H1 (cell line): ENCODE data around the gene UBAP1. TPM values are rescaled to one million over a fixed set of nuclear protein-coding genes. Genes with fewer than 3 reads are reported as not detected.

ENCODE experiments used
- CTCF ChIA-PET: fragments of 300-600 bp; sonication (Branson Sonifier 250); formaldehyde crosslinking; loops from one replicate; lab custom pipeline; 2021; ENCODE audit not compliant: partially characterized antibody; lab: Charles Lee
- POLR2A ChIA-PET: fragments of 300-600 bp; sonication (Branson Sonifier 250); formaldehyde crosslinking; loops from one replicate; lab custom pipeline; 2021; ENCODE audit warnings: inconsistent platforms; ENCODE audit not compliant: partially characterized antibody; lab: Charles Lee
- DNase-seq, 2 experiments: peaks; one replicate each; pipeline versions ENCODE4 v3.0.0 to v3.0.0-alpha.2; 2010 to 2022; ENCODE audit warnings: low spot score in 2 of 2, low read depth in 1 of 2, mixed read lengths in 1 of 2
- FAIRE-seq: peaks from 2 replicates; lab custom pipeline; 2011; peaks lifted over from hg19 to GRCh38; lab: Jason Lieb, UNC
- H2AFZ ChIP-seq: 2 replicates; pipeline ENCODE4 v1.8.1; 2012; ENCODE audit warnings: low read length, inconsistent platforms
- H2AK5ac ChIP-seq: 2 replicates; pipeline ENCODE4 v1.6.1; 2013; ENCODE audit warnings: low read depth, low read length
- H2BK120ac ChIP-seq: replicated peaks from 2 replicates; pipeline ENCODE3; 2013; ENCODE audit warnings: low read depth, low read length, inconsistent platforms
- H2BK12ac ChIP-seq: 2 replicates; pipeline ENCODE4 v1.6.1; 2013; ENCODE audit warnings: low read depth, low read length
- H2BK15ac ChIP-seq: 2 replicates; pipeline ENCODE4 v1.6.1; 2013; ENCODE audit warnings: low read length
- H2BK20ac ChIP-seq: 2 replicates; pipeline ENCODE4 v1.6.1; 2013; ENCODE audit warnings: low read length
- H2BK5ac ChIP-seq: 2 replicates; pipeline ENCODE4 v1.6.1; 2013; ENCODE audit warnings: low read depth, low read length
- H3K14ac ChIP-seq: 2 replicates; pipeline ENCODE4 v1.6.1; 2013; ENCODE audit warnings: inconsistent platforms; ENCODE audit not compliant: insufficient read length
- H3K18ac ChIP-seq: 2 replicates; pipeline ENCODE4 v1.6.1; 2013; ENCODE audit warnings: low read length; ENCODE audit errors: extremely low read depth
- H3K23ac ChIP-seq: 2 replicates; pipeline ENCODE4 v1.6.1; 2013; ENCODE audit warnings: inconsistent platforms; ENCODE audit not compliant: insufficient read length
- H3K23me2 ChIP-seq: 2 replicates; pipeline ENCODE4 v1.6.1; 2013; ENCODE audit warnings: low read depth, low read length
- H3K27ac ChIP-seq: 2 replicates; pipeline ENCODE4 v1.6.1; 2011; ENCODE audit warnings: low read depth, low read length, inconsistent platforms
- H3K27me3 ChIP-seq, 4 experiments: replicated peaks in 1 of 4; 1 replicate in 1 of 4; 2 replicates in 3 of 4; pipeline versions ENCODE4 v1.6.1 to v1.8.1; 2011 to 2013; ENCODE audit warnings: low read length in 3 of 4, mild to moderate bottlenecking in 3 of 4, inconsistent platforms in 2 of 4, mixed read lengths in 2 of 4, moderate library complexity in 1 of 4; ENCODE audit not compliant: control insufficient read depth in 3 of 4, insufficient read depth in 3 of 4; ENCODE audit errors: extremely low read depth in 1 of 4
- H3K36me3 ChIP-seq, 4 experiments: 2 replicates each; pipeline versions ENCODE4 v1.6.1 to v1.8.1; 2011 to 2013; ENCODE audit warnings: mild to moderate bottlenecking in 4 of 4, low read length in 3 of 4, moderate library complexity in 2 of 4, control low read depth in 1 of 4, inconsistent platforms in 1 of 4; ENCODE audit not compliant: insufficient read depth in 4 of 4, control insufficient read depth in 2 of 4
- H3K4ac ChIP-seq: replicated peaks from 2 replicates; pipeline ENCODE3; 2013; ENCODE audit warnings: low read length, low read depth, mixed read lengths, inconsistent platforms; ENCODE audit not compliant: insufficient read length
- H3K4me1 ChIP-seq, 4 experiments: replicated peaks in 1 of 4; 1 replicate in 1 of 4; 2 replicates in 3 of 4; pipeline versions ENCODE4 v1.6.1 to v1.8.1; 2011 to 2013; ENCODE audit warnings: low read length in 3 of 4, inconsistent platforms in 2 of 4, mixed read lengths in 1 of 4; ENCODE audit not compliant: insufficient read depth in 4 of 4, control insufficient read depth in 3 of 4
- H3K4me2 ChIP-seq, 2 experiments: 2 replicates each; pipeline versions ENCODE4 v1.6.1 to v1.8.1; 2011 to 2013; ENCODE audit warnings: low read depth in 2 of 2, low read length in 2 of 2, control low read depth in 1 of 2, inconsistent platforms in 1 of 2, mild to moderate bottlenecking in 1 of 2; ENCODE audit not compliant: insufficient read depth in 1 of 2
- H3K4me3 ChIP-seq, 4 experiments: fragments of 200-600, 300-600 bp in 1 of 4; sonication (generic), shearing (Covaris generic), sonication (Bioruptor Twin) in 1 of 4; 2 replicates each; pipeline versions ENCODE4 v1.5.1 to v1.8.1; 2011 to 2016; ENCODE audit warnings: low read length in 4 of 4, low read depth in 3 of 4, control low read depth in 2 of 4, inconsistent platforms in 2 of 4, mild to moderate bottlenecking in 2 of 4, mixed read lengths in 1 of 4, moderate library complexity in 1 of 4; ENCODE audit not compliant: insufficient read depth in 2 of 4; ENCODE audit errors: extremely low read depth in 1 of 4
- H3K56ac ChIP-seq: replicated peaks from 2 replicates; pipeline ENCODE3; 2013; ENCODE audit warnings: low read depth, mild to moderate bottlenecking, mixed read lengths, low read length, inconsistent platforms; ENCODE audit not compliant: insufficient read length
- H3K79me1 ChIP-seq: 2 replicates; pipeline ENCODE4 v1.6.1; 2013; ENCODE audit warnings: low read depth, low read length, control low read depth
- H3K79me2 ChIP-seq, 2 experiments: 2 replicates each; pipeline versions ENCODE4 v1.6.1 to v1.8.1; 2012 to 2013; ENCODE audit warnings: low read length in 2 of 2, mild to moderate bottlenecking in 2 of 2, inconsistent platforms in 1 of 2; ENCODE audit not compliant: insufficient read depth in 2 of 2, control insufficient read depth in 1 of 2
- H3K9ac ChIP-seq, 4 experiments: replicated peaks in 1 of 4; 1 replicate in 1 of 4; 2 replicates in 3 of 4; pipeline versions ENCODE4 v1.6.1 to v1.8.1; 2011 to 2013; ENCODE audit warnings: low read depth in 3 of 4, low read length in 3 of 4, control low read depth in 2 of 4, mild to moderate bottlenecking in 2 of 4, moderate library complexity in 2 of 4, inconsistent platforms in 1 of 4; ENCODE audit errors: extremely low read depth in 1 of 4
- H3K9me3 ChIP-seq, 2 experiments: 2 replicates each; pipeline versions ENCODE4 v1.6.1 to v1.8.1; 2012 to 2013; ENCODE audit warnings: mild to moderate bottlenecking in 2 of 2, moderate library complexity in 2 of 2, control low read depth in 1 of 2, inconsistent platforms in 1 of 2, low read depth in 1 of 2, low read length in 1 of 2, mixed read lengths in 1 of 2; ENCODE audit not compliant: insufficient read depth in 2 of 2
- H4K20me1 ChIP-seq, 2 experiments: replicated peaks in 1 of 2; 2 replicates each; pipeline versions ENCODE3 to v1.8.1; 2011 to 2013; ENCODE audit warnings: inconsistent platforms in 2 of 2, low read length in 2 of 2, mild to moderate bottlenecking in 1 of 2; ENCODE audit not compliant: insufficient read depth in 2 of 2, control insufficient read depth in 1 of 2
- H4K5ac ChIP-seq: 2 replicates; pipeline ENCODE4 v1.6.1; 2013; ENCODE audit warnings: low read length, low read depth, mixed read lengths, inconsistent platforms; ENCODE audit not compliant: insufficient read length
- H4K8ac ChIP-seq: 2 replicates; pipeline ENCODE4 v1.8.0; 2013; ENCODE audit warnings: mild to moderate bottlenecking, moderate library complexity, low read length, inconsistent platforms; ENCODE audit not compliant: insufficient read depth; ENCODE audit errors: extremely low read depth
- H4K91ac ChIP-seq: replicated peaks from 2 replicates; pipeline ENCODE3; 2013; ENCODE audit warnings: low read length, mixed read lengths, inconsistent platforms; ENCODE audit not compliant: insufficient read length
- CBX8 ChIP-seq: fragments of 300-800, 300-1000 bp; sonication (generic); IDR thresholded peaks from 2 replicates; pipeline ENCODE4 v1.7.1; 2016; ENCODE audit warnings: low read depth, low read length, borderline replicate concordance
- CEBPB ChIP-seq: IDR thresholded peaks from 2 replicates; pipeline ENCODE4 v1.6.1; 2012; ENCODE audit warnings: low read depth, low read length
- CHD1 ChIP-seq: IDR thresholded peaks from 2 replicates; pipeline ENCODE4 v1.6.1; 2012; ENCODE audit warnings: low read depth, low read length, improper control_type of control experiment
- JUN ChIP-seq: IDR thresholded peaks from 2 replicates; pipeline ENCODE4 v1.6.1; 2011; ENCODE audit warnings: low read depth, mild to moderate bottlenecking, improper control_type of control experiment, low read length
- RAD21 ChIP-seq, 2 experiments: IDR thresholded peaks in 1 of 2; conservative IDR thresholded peaks in 1 of 2; 2 replicates each; pipeline ENCODE4 v1.6.1; 2011; ENCODE audit warnings: low read depth in 2 of 2, low read length in 2 of 2, improper control_type of control experiment in 1 of 2, inconsistent platforms in 1 of 2, mild to moderate bottlenecking in 1 of 2, moderate library complexity in 1 of 2
- RFX5 ChIP-seq: IDR thresholded peaks from 2 replicates; pipeline ENCODE4 v1.6.1; 2011; ENCODE audit warnings: low read depth, low read length, improper control_type of control experiment, borderline replicate concordance
- SP4 ChIP-seq: IDR thresholded peaks from 2 replicates; pipeline ENCODE4 v1.6.1; 2012; ENCODE audit warnings: low read length, inconsistent platforms
- TAF1 ChIP-seq: IDR thresholded peaks from 2 replicates; pipeline ENCODE4 v1.6.1; 2011; ENCODE audit warnings: mild to moderate bottlenecking, low read depth, low read length
- YY1 ChIP-seq: IDR thresholded peaks from 2 replicates; pipeline ENCODE4 v1.6.1; 2011; ENCODE audit warnings: low read depth, mild to moderate bottlenecking, low read length
- ZNF274 ChIP-seq: IDR thresholded peaks from 2 replicates; pipeline ENCODE4 v1.7.0; 2012; ENCODE audit warnings: low read length, borderline replicate concordance; ENCODE audit errors: extremely low read depth
- WGBS, 2 experiments: shearing (Covaris generic) in 1 of 2; methylation state at CpG; one replicate each; pipeline versions ENCODE4 v1.1.6 to v1.1.7; 2013 to 2015; ENCODE audit warnings: low lambda C conversion rate in 2 of 2, mixed read lengths in 2 of 2, inconsistent platforms in 1 of 2, low coverage in 1 of 2, missing lambda C conversion rate in 1 of 2; ENCODE audit not compliant: insufficient replicate concordance in 2 of 2, insufficient coverage in 1 of 2, insufficient read length in 1 of 2; ENCODE audit errors: extremely low coverage in 1 of 2, missing lambda C conversion rate in 1 of 2; 5-methylcytosine and 5-hydroxymethylcytosine counted together
- polyA plus RNA-seq, 7 experiments: library from polyadenylated mRNA; depleted of rRNA in 3 of 7; stranded (reverse) in 5 of 7; unstranded in 2 of 7; fragments of >200 nt in 5 of 7; fragments of 200-250 nt in 2 of 7; gene quantifications; 1 replicate in 5 of 7; 2 replicates in 1 of 7; 4 replicates in 1 of 7; pipeline versions ENCODE4 v1.2.1 to v1.2.3, GENCODE V29; 2011 to 2013; ENCODE audit warnings: missing spikeins in 2 of 7, mixed read lengths in 2 of 7
- total RNA-seq: library from RNA; stranded (reverse); fragmentation: NEBNext Ultra II Directional; extraction: Animal tissue kit (Norgen Biotek cat#: 25700); gene quantifications from 2 replicates; pipeline ENCODE4 v1.2.1, GENCODE V29; 2021
- TF ChIP-seq, protein P1 (sequence below): IDR thresholded peaks from 2 replicates; pipeline ENCODE4 v1.6.1; 2012; ENCODE audit warnings: inconsistent platforms

UBAP1 gene
- total and polyA plus RNA-seq, 2 of the 8 experiments (the other 6 are each of a cell fraction or from before 2014, with no cell fraction given): 31.3 to 31.4 TPM

DNA sequence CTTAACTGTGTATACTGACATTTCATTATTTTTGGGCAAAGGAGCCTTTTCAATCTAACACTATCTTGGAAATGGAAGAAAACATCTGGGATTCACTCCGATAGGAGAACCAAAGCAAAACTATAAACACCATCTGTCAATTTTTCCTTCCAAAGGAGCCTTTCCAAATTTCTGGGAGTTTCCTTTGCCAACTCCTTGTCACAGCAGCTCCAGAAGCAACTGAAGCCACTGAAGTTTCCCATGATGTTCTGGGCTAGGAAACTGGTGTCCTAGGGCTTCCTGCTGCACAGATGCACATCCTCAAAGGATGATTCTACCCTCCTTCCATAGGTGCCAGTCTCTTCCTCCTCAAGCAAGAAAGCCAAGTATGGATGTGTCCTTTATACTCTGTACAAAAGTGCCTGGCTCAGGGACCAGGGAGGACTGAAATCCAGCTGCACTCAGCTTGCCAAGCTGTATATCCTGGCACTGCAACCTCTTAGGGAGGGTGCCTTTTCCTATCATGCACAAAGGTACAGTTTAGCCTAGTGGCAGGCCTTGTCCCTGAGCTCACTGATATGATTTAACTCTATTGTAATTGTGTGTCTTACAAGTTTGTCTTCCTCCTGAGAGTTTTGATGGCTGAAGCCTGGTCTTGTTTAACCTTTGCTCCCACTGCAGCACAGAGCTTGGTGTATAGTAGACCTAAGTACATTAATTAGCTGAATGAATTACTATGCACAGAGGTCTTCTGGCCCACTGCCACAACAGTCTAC is 8.4 kb upstream of the UBAP1 start:
- DNase-seq (no peak), FAIRE-seq (no peak)
- no peak overlapping the region for H3K27ac ChIP-seq
- no peaks in the 10 kb centered on the region for H3K4me1 ChIP-seq
- WGBS, 2 experiments: 89% methylated on average over 1 of the region's 1 CpG; no CpG with 5 or more reads in 1 of the 2 experiments
- no peak overlapping the region for H2BK5ac ChIP-seq
- no peaks in the 10 kb centered on the region for H4K20me1 ChIP-seq
- no peak overlapping the region for H3K9ac ChIP-seq
- no peak overlapping the region for H2BK120ac ChIP-seq
- POLR2A ChIA-PET: interaction anchor here (0.8 to 2.6 kb wide), 5 partner anchors 8 to 20 kb away, joined by 3 to 16 read pairs (median 3); partner anchors contain the start of gene UBAP1
- no peak overlapping the region for H2BK15ac ChIP-seq
- H4K5ac ChIP-seq: no peak overlapping the region
- no peak overlapping the region for H3K4me3 ChIP-seq
- no peaks in the 10 kb centered on the region for H3K23me2 ChIP-seq
- no peaks in the 10 kb centered on the region for H3K27me3 ChIP-seq
- no peak overlapping the region; the same call in 1 of the 2 replicates for H2AK5ac ChIP-seq
- no peak overlapping the region for H2BK20ac ChIP-seq
- H4K8ac ChIP-seq: no peak overlapping the region
- no peak overlapping the region for H3K56ac ChIP-seq
- H3K4me2 ChIP-seq: no peak overlapping the region
- H4K91ac ChIP-seq: no peak overlapping the region
- H3K14ac ChIP-seq: no peak overlapping the region
- no peak overlapping the region for H3K18ac ChIP-seq
- no peaks in the 10 kb centered on the region for H3K9me3 ChIP-seq
- H2BK12ac ChIP-seq: no peak overlapping the region
- H3K79me2 ChIP-seq: no peaks in the 10 kb centered on the region
- H3K79me1 ChIP-seq: no peaks in the 10 kb centered on the region
- CTCF ChIA-PET: interaction anchor here (0.6 to 3.1 kb wide), 9 partner anchors 16 to 453 kb away, joined by 3 to 11 read pairs (median 4); no protein-coding TSS in a partner anchor
- no peaks in the 10 kb centered on the region for H3K36me3 ChIP-seq
- H2AFZ ChIP-seq: no peak overlapping the region
- H3K23ac ChIP-seq: no peak overlapping the region
- H3K4ac ChIP-seq: no peak overlapping the region
- no peak for TF ChIP-seq CEBPB
- no peak for TF ChIP-seq SP4
- TF ChIP-seq, protein P1, sequence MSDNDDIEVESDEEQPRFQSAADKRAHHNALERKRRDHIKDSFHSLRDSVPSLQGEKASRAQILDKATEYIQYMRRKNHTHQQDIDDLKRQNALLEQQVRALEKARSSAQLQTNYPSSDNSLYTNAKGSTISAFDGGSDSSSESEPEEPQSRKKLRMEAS: no peak
- no peak for TF ChIP-seq CBX8
- TF ChIP-seq RAD21 (IDR thresholded peaks at IDR 0.05 in 1 of 2, conservative IDR thresholded peaks at IDR 0.05 in 1 of 2; ENCODE audit: low read depth in 2 of 2, low read length in 2 of 2): no peak
- TF ChIP-seq CHD1: no peak
- TF ChIP-seq YY1: no peak
- TF ChIP-seq JUN: no peak
- no peak for TF ChIP-seq ZNF274
- TF ChIP-seq TAF1: no peak
- no peak for TF ChIP-seq RFX5
